Naive thymus-derived CD4-positive, alpha-beta T cell (primary cell): ENCODE results near the gene OR52A5. TPM values are rescaled to one million over a fixed set of nuclear protein-coding genes. Genes with fewer than 3 reads are reported as not detected.

Experiments used
- ATAC-seq: fragments of 150-1000 bp; cut with Tn5 transposase; 2 replicates; pipeline ENCODE4 v1.10.0; 2021; ENCODE audit warnings: mild to moderate bottlenecking, moderate library complexity
- CTCF ChIA-PET: fragments of 350-600 bp; sonication (Branson Sonifier 250); formaldehyde crosslinking; loops from one replicate; lab custom pipeline; 2021; ENCODE audit warnings: antibody characterized with exemption; lab: Charles Lee
- POLR2A ChIA-PET: fragments of 350-600 bp; sonication (Branson Sonifier 250); formaldehyde crosslinking; loops from one replicate; lab custom pipeline; 2021; ENCODE audit warnings: antibody characterized with exemption, inconsistent platforms; lab: Charles Lee
- DNase-seq, 9 donors: peaks; one replicate each; pipeline versions ENCODE4 v3.0.0 to v3.0.0-alpha.2; 2020 to 2022; ENCODE audit warnings: mixed read lengths in 1 of 9
- H3K27ac ChIP-seq: one replicate; pipeline ENCODE4 v1.7.0; 2013; ENCODE audit warnings: mild to moderate bottlenecking, low read depth, low read length, moderate library complexity
- H3K27me3 ChIP-seq, 2 donors: one replicate each; pipeline ENCODE4 v1.7.0; 2013; ENCODE audit warnings: low read length in 2 of 2, mild to moderate bottlenecking in 2 of 2, moderate library complexity in 2 of 2; ENCODE audit not compliant: control insufficient read depth in 2 of 2, insufficient read depth in 2 of 2
- H3K36me3 ChIP-seq, 3 experiments: 1 replicate in 2 of 3; 2 replicates in 1 of 3; pipeline ENCODE4 v1.7.0; 2013; ENCODE audit warnings: low read length in 3 of 3, mild to moderate bottlenecking in 3 of 3, moderate library complexity in 1 of 3; ENCODE audit not compliant: insufficient read depth in 3 of 3, control insufficient read depth in 2 of 3
- H3K4me1 ChIP-seq, 2 donors: one replicate each; pipeline ENCODE4 v1.7.0; 2013; ENCODE audit warnings: low read length in 2 of 2, mild to moderate bottlenecking in 2 of 2, moderate library complexity in 1 of 2; ENCODE audit not compliant: control insufficient read depth in 2 of 2, insufficient read depth in 2 of 2
- H3K4me3 ChIP-seq: 2 replicates; pipeline ENCODE4 v1.7.0; 2013; ENCODE audit warnings: mild to moderate bottlenecking, low read length
- H3K9me3 ChIP-seq, 3 experiments: 1 replicate in 2 of 3; 2 replicates in 1 of 3; pipeline ENCODE4 v1.7.0; 2013; ENCODE audit warnings: low read length in 3 of 3; ENCODE audit not compliant: control insufficient read depth in 2 of 3
- H3K27ac Mint-ChIP-seq, 9 donors: one replicate each; pipeline ENCODE4 v1.8.0; 2020 to 2022; ENCODE audit warnings: mixed read lengths in 9 of 9, mild to moderate bottlenecking in 8 of 9, moderate library complexity in 5 of 9, inconsistent platforms in 2 of 9
- H3K27me3 Mint-ChIP-seq, 5 donors: one replicate each; pipeline ENCODE4 v1.8.0; 2021 to 2022; ENCODE audit warnings: mixed read lengths in 5 of 5, mild to moderate bottlenecking in 1 of 5
- H3K36me3 Mint-ChIP-seq, 5 donors: one replicate each; pipeline ENCODE4 v1.8.0; 2020 to 2022; ENCODE audit warnings: mixed read lengths in 5 of 5, mild to moderate bottlenecking in 3 of 5, inconsistent platforms in 1 of 5
- H3K4me1 Mint-ChIP-seq, 7 donors: one replicate each; pipeline ENCODE4 v1.8.0; 2020 to 2022; ENCODE audit warnings: mixed read lengths in 7 of 7, mild to moderate bottlenecking in 3 of 7, inconsistent platforms in 1 of 7
- H3K4me3 Mint-ChIP-seq, 10 donors: one replicate each; pipeline ENCODE4 v1.8.0; 2020 to 2022; ENCODE audit warnings: mild to moderate bottlenecking in 10 of 10, mixed read lengths in 10 of 10, moderate library complexity in 6 of 10, inconsistent platforms in 2 of 10
- H3K9me3 Mint-ChIP-seq, 11 donors: one replicate each; pipeline ENCODE4 v1.8.0; 2020 to 2022; ENCODE audit warnings: mixed read lengths in 11 of 11, mild to moderate bottlenecking in 4 of 11, inconsistent platforms in 1 of 11, moderate library complexity in 1 of 11
- intact Hi-C, 2 donors: fragments of 100-400 bp; cut with micrococcal nuclease; formaldehyde crosslinking; loops; one replicate each; pipeline ENCODE4 v1.15.1; 2023
- polyA plus RNA-seq, 2 donors: library from polyadenylated mRNA; unstranded; fragments of 300-500 nt; fragmentation: Illumina TruSeq; gene quantifications; one replicate each; pipeline ENCODE4 v1.2.3, GENCODE V29; 2021
- total RNA-seq, 6 experiments: library from RNA in 5 of 6; stranded (reverse) in 5 of 6; gene quantifications; 1 replicate in 5 of 6; 2 replicates in 1 of 6; pipeline ENCODE4 v1.2.3 and lab custom pipeline; 2021 to 2026

OR52A5 gene
- total and polyA plus RNA-seq, 7 experiments from 2014 or later: not detected

GRCh38 chr11:5090668-5091067 lies 47.5 kb downstream of the OR52A5 start:
- Histone ChIP-seq H3K4me3 (no peak overlapping the region), H3K9me3 (no peaks in the 10 kb centered on the region), H3K27ac (no peak overlapping the region), H3K4me1 (no peaks in the 10 kb centered on the region), H3K27me3 (no peaks in the 10 kb centered on the region), H3K36me3 (no peaks in the 10 kb centered on the region)
- ATAC-seq: no peak
- Mint-ChIP-seq H3K36me3 (no peaks in the 10 kb centered on the region), H3K27me3 (peaks cover 0 to 10% (median 9%) of the 10 kb centered on the region in 5 donors), H3K4me1 (no peaks in the 10 kb centered on the region), H3K27ac (no peak overlapping the region), H3K9me3 (peaks cover 0 to 7% (median 0%) of the 10 kb centered on the region in 11 donors), H3K4me3 (no peak overlapping the region)
- DNase-seq: no peak
- POLR2A ChIA-PET: no interaction called here
- intact Hi-C loops: no loop called here
- CTCF ChIA-PET: no interaction called here

GRCh38 chr11:5088556-5088955 lies 49.6 kb downstream of the OR52A5 start:
- intact Hi-C loops: no loop called here
- POLR2A ChIA-PET: no interaction called here
- Histone ChIP-seq H3K27ac (no peak overlapping the region), H3K9me3 (no peaks in the 10 kb centered on the region), H3K36me3 (no peaks in the 10 kb centered on the region), H3K4me3 (no peak overlapping the region), H3K27me3 (no peaks in the 10 kb centered on the region), H3K4me1 (no peaks in the 10 kb centered on the region)
- ATAC-seq: no peak
- Mint-ChIP-seq H3K27ac (no peak overlapping the region), H3K36me3 (no peaks in the 10 kb centered on the region), H3K27me3 (peaks cover 0 to 6% (median 5%) of the 10 kb centered on the region in 5 donors), H3K4me1 (no peaks in the 10 kb centered on the region), H3K4me3 (no peak overlapping the region), H3K9me3 (peaks cover 0 to 7% (median 0%) of the 10 kb centered on the region in 11 donors)
- DNase-seq: no peak
- CTCF ChIA-PET: no interaction called here

- H3K9me3 Mint-ChIP-seq: peaks cover 0 to 3% (median 0%) of the 10 kb centered on the region in 11 donors
- DNase-seq: no peak
Measured at GRCh38 chr11:5083602-5084001, 54.6 kb downstream of the OR52A5 start.

GRCh38 chr11:5081405-5081804 lies 56.8 kb downstream of the OR52A5 start:
- Histone ChIP-seq H3K9me3 (no peaks in the 10 kb centered on the region), H3K36me3 (no peaks in the 10 kb centered on the region), H3K27ac (no peak overlapping the region), H3K4me3 (no peak overlapping the region), H3K27me3 (no peaks in the 10 kb centered on the region), H3K4me1 (no peaks in the 10 kb centered on the region)
- no peak for DNase-seq
- no peaks in the 10 kb centered on the region for H3K4me1 Mint-ChIP-seq
- ChIA-PET POLR2A (no interaction called here), CTCF (no interaction called here)
- no peak for ATAC-seq
- H3K27ac Mint-ChIP-seq: no peak overlapping the region
- no peaks in the 10 kb centered on the region for H3K36me3 Mint-ChIP-seq
- peaks cover 0 to 2% (median 0%) of the 10 kb centered on the region in 11 donors for H3K9me3 Mint-ChIP-seq
- H3K4me3 Mint-ChIP-seq: no peak overlapping the region
- intact Hi-C loops: no loop called here
- H3K27me3 Mint-ChIP-seq: peaks cover 0 to 9% (median 4%) of the 10 kb centered on the region in 5 donors

More at GRCh38 chr11:5083602-5084001, 54.6 kb downstream of the OR52A5 start:
- Mint-ChIP-seq H3K36me3 (no peaks in the 10 kb centered on the region), H3K27me3 (peaks cover 0 to 5% (median 0%) of the 10 kb centered on the region in 5 donors), H3K27ac (no peak overlapping the region), H3K4me3 (no peak overlapping the region), H3K4me1 (no peaks in the 10 kb centered on the region)
- no peaks in the 10 kb centered on the region for H3K27me3 ChIP-seq
- intact Hi-C loops: no loop called here
- H3K9me3 ChIP-seq: no peaks in the 10 kb centered on the region
- H3K4me3 ChIP-seq: no peak overlapping the region
- ChIA-PET POLR2A (no interaction called here), CTCF (no interaction called here)
- H3K36me3 ChIP-seq: no peaks in the 10 kb centered on the region
- H3K27ac ChIP-seq: no peak overlapping the region
- H3K4me1 ChIP-seq: no peaks in the 10 kb centered on the region
- ATAC-seq: no peak

Other genes starting within 250 kb of the OR52A5 start
- gene OR51A7, start 234.6 kb downstream of the OR52A5 start, total RNA-seq: not detected
- gene OR51A7, start 234.6 kb downstream of the OR52A5 start, polyA plus RNA-seq: not detected
- not detected for gene OR51G2, start 219.0 kb downstream of the OR52A5 start, total RNA-seq
- not detected for gene OR51G2, start 219.0 kb downstream of the OR52A5 start, polyA plus RNA-seq
- not detected for gene OR51G1, start 214.0 kb downstream of the OR52A5 start, total RNA-seq
- not detected for gene OR51G1, start 214.0 kb downstream of the OR52A5 start, polyA plus RNA-seq
- gene OR51A4, start 190.8 kb downstream of the OR52A5 start, total RNA-seq: not detected
- gene OR51A4, start 190.8 kb downstream of the OR52A5 start, polyA plus RNA-seq: not detected
- not detected for gene OR51A2, start 182.6 kb downstream of the OR52A5 start, total RNA-seq
- gene OR51A2, start 182.6 kb downstream of the OR52A5 start, polyA plus RNA-seq: not detected
- not detected for gene OR51L1, start 143.5 kb downstream of the OR52A5 start, total RNA-seq
- not detected for gene OR51L1, start 143.5 kb downstream of the OR52A5 start, polyA plus RNA-seq
- not detected for gene OR52J3, start 91.8 kb downstream of the OR52A5 start, total RNA-seq
- gene OR52J3, start 91.8 kb downstream of the OR52A5 start, polyA plus RNA-seq: not detected
- not detected for gene OR52E2, start 78.7 kb downstream of the OR52A5 start, total RNA-seq
- not detected for gene OR52E2, start 78.7 kb downstream of the OR52A5 start, polyA plus RNA-seq
- not detected for gene OR52E1, start 68.8 kb downstream of the OR52A5 start, total RNA-seq
- not detected for gene OR52E1, start 68.8 kb downstream of the OR52A5 start, polyA plus RNA-seq
- gene OR52A1, start 16.4 kb upstream of the OR52A5 start, total RNA-seq: not detected
- gene OR52A1, start 16.4 kb upstream of the OR52A5 start, polyA plus RNA-seq: not detected
- gene OR51V1, start 62.3 kb upstream of the OR52A5 start, total RNA-seq: not detected
- not detected for gene OR51V1, start 62.3 kb upstream of the OR52A5 start, polyA plus RNA-seq
- 10 to 100 TPM in 1 of 5 experiments, under 1 TPM in 1, not detected in 3; 1.00 to 56.2 TPM for gene HBB, start 88.7 kb upstream of the OR52A5 start, total RNA-seq
- under 1 TPM; 0.67 to 0.91 TPM for gene HBB, start 88.7 kb upstream of the OR52A5 start, polyA plus RNA-seq
- not detected for gene HBD, start 96.1 kb upstream of the OR52A5 start, total RNA-seq
- gene HBD, start 96.1 kb upstream of the OR52A5 start, polyA plus RNA-seq: not detected
- not detected for gene HBG1, start 111.5 kb upstream of the OR52A5 start, total RNA-seq
- not detected for gene HBG1, start 111.5 kb upstream of the OR52A5 start, polyA plus RNA-seq
- not detected for gene HBG2, start 116.4 kb upstream of the OR52A5 start, total RNA-seq
- gene HBG2, start 116.4 kb upstream of the OR52A5 start, polyA plus RNA-seq: not detected
- not detected for gene HBE1, start 131.6 kb upstream of the OR52A5 start, total RNA-seq
- not detected for gene HBE1, start 131.6 kb upstream of the OR52A5 start, polyA plus RNA-seq
- not detected for gene OR51B4, start 163.6 kb upstream of the OR52A5 start, total RNA-seq
- gene OR51B4, start 163.6 kb upstream of the OR52A5 start, polyA plus RNA-seq: not detected
- not detected for gene OR51B2, start 185.9 kb upstream of the OR52A5 start, total RNA-seq
- not detected for gene OR51B2, start 185.9 kb upstream of the OR52A5 start, polyA plus RNA-seq
- under 1 TPM in 1 of 5 experiments, not detected in 4; 0.48 TPM for gene OR51B5, start 205.2 kb upstream of the OR52A5 start, total RNA-seq
- not detected for gene OR51B5, start 205.2 kb upstream of the OR52A5 start, polyA plus RNA-seq
- gene OR51B6, start 213.2 kb upstream of the OR52A5 start, total RNA-seq: not detected
- gene OR51B6, start 213.2 kb upstream of the OR52A5 start, polyA plus RNA-seq: not detected
- not detected for gene OR51M1, start 245.5 kb upstream of the OR52A5 start, total RNA-seq
- not detected for gene OR51M1, start 245.5 kb upstream of the OR52A5 start, polyA plus RNA-seq